HepG2 (cell line): Measurements from ENCODE around the gene SYT7. TPM values are rescaled to one million over a fixed set of nuclear protein-coding genes. Genes with fewer than 3 reads are reported as not detected.

Source experiments
- DBP ChIP-seq: sonication (generic); formaldehyde crosslinking; IDR thresholded peaks from 2 replicates; pipeline ENCODE4 v1.4.0; 2020; ENCODE audit warnings: missing genetic modification reagents; ENCODE audit errors: not compliant biosample characterization
- DNMT1 ChIP-seq: sonication (generic); formaldehyde crosslinking; IDR thresholded peaks from 2 replicates; pipeline ENCODE4 v1.5.1; 2020; ENCODE audit warnings: mild to moderate bottlenecking, missing genetic modification reagents
- JUNB ChIP-seq: sonication (generic); formaldehyde crosslinking; IDR thresholded peaks from 2 replicates; pipeline ENCODE4 v1.8.0; 2022; ENCODE audit warnings: missing genetic modification reagents, mild to moderate bottlenecking, borderline replicate concordance
- JUND ChIP-seq: sonication (generic); formaldehyde crosslinking; IDR thresholded peaks from 2 replicates; pipeline ENCODE4 v1.8.0; 2022; ENCODE audit warnings: mild to moderate bottlenecking, missing genetic modification reagents
- KLF12 ChIP-seq: sonication (generic); formaldehyde crosslinking; IDR thresholded peaks from 2 replicates; pipeline ENCODE4 v1.4.0; 2020; ENCODE audit warnings: missing genetic modification reagents, borderline replicate concordance
- MTF1 ChIP-seq: sonication (generic); formaldehyde crosslinking; IDR thresholded peaks from 2 replicates; pipeline ENCODE4 v1.5.0; 2020; ENCODE audit warnings: missing genetic modification reagents
- PHB2 ChIP-seq: fragments of 450-650 bp; IDR thresholded peaks from 2 replicates; pipeline ENCODE4 v1.6.1; 2018; ENCODE audit not compliant: partially characterized antibody
- RBFOX2 ChIP-seq: fragments of 200-400 bp; formaldehyde crosslinking; IDR thresholded peaks from 2 replicates; pipeline ENCODE4 v1.6.1; 2017; ENCODE audit warnings: low read depth, mild to moderate bottlenecking, low read length
- TRAFD1 ChIP-seq: sonication (generic); formaldehyde crosslinking; IDR thresholded peaks from 2 replicates; pipeline ENCODE4 v1.5.1; 2020; ENCODE audit warnings: missing genetic modification reagents, mild to moderate bottlenecking, borderline replicate concordance
- U2AF1 ChIP-seq: fragments of 200-400 bp; formaldehyde crosslinking; optimal IDR thresholded peaks from 2 replicates; pipeline ENCODE3; 2017; ENCODE audit warnings: mild to moderate bottlenecking, low read depth, low read length
- ZGPAT ChIP-seq: IDR thresholded peaks from 2 replicates; pipeline ENCODE4 v1.6.1; 2016; ENCODE audit warnings: mild to moderate bottlenecking
- ZKSCAN8 ChIP-seq: IDR thresholded peaks from 2 replicates; pipeline ENCODE4 v1.6.1; 2016; ENCODE audit warnings: borderline replicate concordance, missing genetic modification reagents, missing compliant biosample characterization
- ZNF343 ChIP-seq: sonication (generic); formaldehyde crosslinking; IDR thresholded peaks from 2 replicates; pipeline ENCODE4 v1.4.0; 2020; ENCODE audit warnings: mild to moderate bottlenecking, missing genetic modification reagents
- ZNF546 ChIP-seq: sonication (generic); formaldehyde crosslinking; conservative IDR thresholded peaks from 2 replicates; pipeline ENCODE4 v1.8.1; 2023; ENCODE audit warnings: mild to moderate bottlenecking, missing genetic modification reagents
- ZNF550 ChIP-seq: sonication (generic); formaldehyde crosslinking; IDR thresholded peaks from 2 replicates; pipeline ENCODE4 v1.4.0; 2020; ENCODE audit warnings: mild to moderate bottlenecking, missing genetic modification reagents, borderline replicate concordance
- ZNF552 ChIP-seq: sonication (generic); formaldehyde crosslinking; IDR thresholded peaks from 2 replicates; pipeline ENCODE4 v1.9.0; 2022; ENCODE audit warnings: missing genetic modification reagents, mild to moderate bottlenecking, borderline replicate concordance
- ZNF574 ChIP-seq: sonication (generic); formaldehyde crosslinking; IDR thresholded peaks from 2 replicates; pipeline ENCODE4 v1.4.0; 2020; ENCODE audit warnings: missing genetic modification reagents
- ZNF672 ChIP-seq: sonication (generic); formaldehyde crosslinking; IDR thresholded peaks from 2 replicates; pipeline ENCODE4 v1.8.1; 2022; ENCODE audit warnings: missing genetic modification reagents
- ZNF75D ChIP-seq: sonication (generic); formaldehyde crosslinking; IDR thresholded peaks from 2 replicates; pipeline ENCODE4 v1.8.1; 2023; ENCODE audit warnings: missing genetic modification reagents, mild to moderate bottlenecking, borderline replicate concordance
- polyA plus RNA-seq, 8 experiments: library from polyadenylated mRNA; depleted of rRNA in 3 of 8; stranded (reverse) in 7 of 8; unstranded in 1 of 8; fragments of >200 nt; fragmentation: Illumina TruSeq in 4 of 8; extraction: Trizol in 4 of 8; gene quantifications; 2 replicates each; pipeline versions ENCODE4 v1.2.1 to v1.2.3, GENCODE V29; 2011 to 2016; ENCODE audit warnings: low read depth in 4 of 8, missing spikeins in 1 of 8, mixed read lengths in 1 of 8; ENCODE audit not compliant: insufficient read depth in 1 of 8
- total RNA-seq, 5 experiments: library from RNA; depleted of rRNA; stranded (reverse); fragments of >200 nt; fragmentation: Illumina TruSeq; extraction: Trizol; gene quantifications; 2 replicates each; pipeline ENCODE4 v1.2.3, GENCODE V29; 2016; ENCODE audit warnings: low read depth in 1 of 5
- TF ChIP-seq, protein P1 (sequence below): sonication (generic); formaldehyde crosslinking; IDR thresholded peaks from 2 replicates; pipeline ENCODE4 v1.8.1; 2023; ENCODE audit warnings: mild to moderate bottlenecking, missing genetic modification reagents, borderline replicate concordance

SYT7 gene
- total and polyA plus RNA-seq, 2 of the 13 experiments (the other 11 are each of a cell fraction or from before 2014, with no cell fraction given), result 1.4 to 4.4 TPM

GRCh38 chr11:61567286-61568061, 13.4 kb downstream of the SYT7 start (continued):
- TF ChIP-seq, protein P1, sequence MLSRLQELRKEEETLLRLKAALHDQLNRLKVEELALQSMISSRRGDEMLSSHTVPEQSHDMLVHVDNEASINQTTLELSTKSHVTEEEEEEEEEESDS (CRISPR knock-in tag), result peak; percentile 99
- TF ChIP-seq KLF12 (CRISPR knock-in tag) (peak; percentile 100), ZKSCAN8 (peak; percentile 99), ZNF546 (CRISPR knock-in tag) (peak; percentile 100), MTF1 (CRISPR knock-in tag) (peak; percentile 99), ZNF550 (CRISPR knock-in tag) (peak; percentile 99), DBP (CRISPR knock-in tag) (peak; percentile 100), ZNF672 (peak; percentile 97), ZNF574 (CRISPR knock-in tag) (peak; percentile 97), ZNF75D (peak; percentile 100), JUNB (CRISPR knock-in tag) (peak; percentile 98), JUND (CRISPR knock-in tag) (peak; percentile 93), ZGPAT (CRISPR knock-in tag) (peak; percentile 100), U2AF1 (no peak), DNMT1 (CRISPR knock-in tag) (peak; percentile 100), ZNF343 (peak; percentile 100), PHB2 (no peak), TRAFD1 (CRISPR knock-in tag) (peak; percentile 100), ZNF552 (CRISPR knock-in tag) (peak; percentile 100), RBFOX2 (no peak)
